A549 (cell line): ENCODE results near the gene FGF18. TPM values are rescaled to one million over a fixed set of nuclear protein-coding genes. Genes with fewer than 3 reads are reported as not detected.

ENCODE experiments used
- ATAC-seq, 2 experiments: fragments of 200-7000 bp in 1 of 2; fragments of >200 bp in 1 of 2; cut with Nextera tagmentation in 1 of 2; cut with Tn5 transposase in 1 of 2; 3 replicates each; pipeline versions ENCODE4 v1.8.0 to v1.9.1; 2018 to 2020; ENCODE audit warnings: mild to moderate bottlenecking in 1 of 2, moderate library complexity in 1 of 2
- CTCF ChIA-PET: fragments of 300-600 bp; sonication (Branson Sonifier 250); formaldehyde crosslinking; extraction: SDS; loops from one replicate; lab custom pipeline; 2021; ENCODE audit warnings: antibody characterized with exemption, inconsistent platforms; lab: Yijun Ruan, JAX
- POLR2A ChIA-PET: fragments of 350-600 bp; formaldehyde crosslinking; extraction: SDS; loops from one replicate; lab custom pipeline; 2021; ENCODE audit warnings: antibody characterized with exemption, inconsistent platforms; lab: Yijun Ruan, JAX
- DNase-seq, 2 experiments: peaks; one replicate each; pipeline versions ENCODE4 v3.0.0 to v3.0.0-alpha.2; 2011 to 2016; ENCODE audit warnings: low read depth in 1 of 2, low spot score in 1 of 2
- FAIRE-seq: peaks from 2 replicates; lab custom pipeline; 2011; peaks lifted over from hg19 to GRCh38; lab: Jason Lieb, UNC
- H3K27ac ChIP-seq, 2 experiments: fragments of >200 bp; sonication (Bioruptor Twin); formaldehyde crosslinking; 3 replicates each; pipeline ENCODE4 v1.5.1; 2016 to 2017
- H3K4me1 ChIP-seq: fragments of >200 bp; sonication (Bioruptor Twin); formaldehyde crosslinking; 3 replicates; pipeline ENCODE4 v1.6.1; 2016
- H3K4me2 ChIP-seq: fragments of >200 bp; sonication (Bioruptor Twin); formaldehyde crosslinking; 3 replicates; pipeline ENCODE4 v1.6.1; 2016
- H3K4me3 ChIP-seq: fragments of >200 bp; sonication (Bioruptor Twin); formaldehyde crosslinking; 3 replicates; pipeline ENCODE4 v1.5.1; 2016
- H3K9me3 ChIP-seq: fragments of >200 bp; sonication (Bioruptor Twin); formaldehyde crosslinking; 3 replicates; pipeline ENCODE4 v1.6.1; 2016
- BHLHE40 ChIP-seq: IDR thresholded peaks from 2 replicates; pipeline ENCODE4 v1.6.1; 2012; ENCODE audit warnings: low read depth, low read length, inconsistent platforms
- CBX2 ChIP-seq: fragments of 200-600 bp; sonication (generic); IDR thresholded peaks from 2 replicates; pipeline ENCODE4 v1.6.1; 2016; ENCODE audit warnings: low read depth, mild to moderate bottlenecking, borderline replicate concordance
- CBX8 ChIP-seq: fragments of 200-600 bp; sonication (generic); IDR thresholded peaks from 2 replicates; pipeline ENCODE4 v1.6.1; 2016
- CEBPB ChIP-seq, 2 experiments: fragments of >200 bp in 1 of 2; sonication (Bioruptor Twin) in 1 of 2; formaldehyde crosslinking in 1 of 2; IDR thresholded peaks; 2 replicates each; pipeline ENCODE4 v1.6.1; 2012 to 2016
- E2F6 ChIP-seq: IDR thresholded peaks from 2 replicates; pipeline ENCODE4 v1.6.1; 2012; ENCODE audit warnings: low read depth, borderline replicate concordance
- EP300 ChIP-seq, 2 experiments: fragments of >200 bp; sonication (Bioruptor Twin); formaldehyde crosslinking; IDR thresholded peaks; 2 replicates in 1 of 2; 3 replicates in 1 of 2; pipeline ENCODE4 v1.6.1; 2016 to 2017
- ESRRA ChIP-seq: fragments of 150-350 bp; IDR thresholded peaks from 2 replicates; pipeline ENCODE4 v1.6.1; 2014; ENCODE audit warnings: mild to moderate bottlenecking, low read length, borderline replicate concordance
- FOSB ChIP-seq: fragments of 250-450 bp; sonication (Bioruptor Pico); IDR thresholded peaks from 2 replicates; pipeline ENCODE4 v1.5.0; 2020; ENCODE audit warnings: mild to moderate bottlenecking, moderate library complexity
- HOXA7 ChIP-seq: fragments of 250-450 bp; sonication (Bioruptor Pico); IDR thresholded peaks from 2 replicates; pipeline ENCODE4 v1.5.0; 2020; ENCODE audit warnings: mild to moderate bottlenecking, moderate library complexity
- HOXB13 ChIP-seq: fragments of 250-450 bp; sonication (Bioruptor Pico); IDR thresholded peaks from 2 replicates; pipeline ENCODE4 v1.5.0; 2020; ENCODE audit warnings: low read depth, mild to moderate bottlenecking, moderate library complexity
- HOXB5 ChIP-seq: fragments of 250-450 bp; sonication (Bioruptor Pico); IDR thresholded peaks from 2 replicates; pipeline ENCODE4 v1.5.0; 2020; ENCODE audit warnings: mild to moderate bottlenecking, moderate library complexity
- JUNB ChIP-seq: fragments of >200 bp; sonication (Bioruptor Twin); formaldehyde crosslinking; IDR thresholded peaks from 2 replicates; pipeline ENCODE4 v1.6.1; 2016
- KDM1A ChIP-seq: fragments of 200-600 bp; sonication (generic); IDR thresholded peaks from 2 replicates; pipeline ENCODE4 v1.6.1; 2016; ENCODE audit warnings: low read depth, mild to moderate bottlenecking
- MAX ChIP-seq: IDR thresholded peaks from 2 replicates; pipeline ENCODE4 v1.6.1; 2012
- NPAS2 ChIP-seq: fragments of 250-450 bp; sonication (Bioruptor Pico); IDR thresholded peaks from 2 replicates; pipeline ENCODE4 v1.8.0; 2022; ENCODE audit warnings: mild to moderate bottlenecking, moderate library complexity, borderline replicate concordance
- NR3C1 ChIP-seq: fragments of >200 bp; sonication (Bioruptor Twin); formaldehyde crosslinking; IDR thresholded peaks from 3 replicates; pipeline ENCODE4 v1.6.1; 2017
- POLR2A ChIP-seq: IDR thresholded peaks from 2 replicates; pipeline ENCODE4 v1.6.1; 2012; ENCODE audit warnings: mild to moderate bottlenecking, low read length
- POLR2AphosphoS2 ChIP-seq: conservative IDR thresholded peaks from 2 replicates; pipeline ENCODE4 v1.6.1; 2012; ENCODE audit warnings: low read length, improper control_type of control experiment, inconsistent platforms
- RARB ChIP-seq: fragments of 250-450 bp; sonication (Bioruptor Pico); IDR thresholded peaks from 2 replicates; pipeline ENCODE4 v1.8.0; 2021; ENCODE audit warnings: mild to moderate bottlenecking, moderate library complexity
- SMC3 ChIP-seq: fragments of >200 bp; sonication (Bioruptor Twin); formaldehyde crosslinking; IDR thresholded peaks from 3 replicates; pipeline ENCODE4 v1.6.1; 2018; ENCODE audit warnings: inconsistent platforms
- SREBF2 ChIP-seq: fragments of 450-650 bp; IDR thresholded peaks from 2 replicates; pipeline ENCODE4 v1.6.1; 2014; ENCODE audit warnings: mild to moderate bottlenecking, moderate library complexity
- TFCP2L1 ChIP-seq: fragments of 250-450 bp; sonication (Bioruptor Pico); IDR thresholded peaks from 2 replicates; pipeline ENCODE4 v1.5.0; 2021; ENCODE audit warnings: mild to moderate bottlenecking
- USF2 ChIP-seq: fragments of 450-650 bp; IDR thresholded peaks from 2 replicates; pipeline ENCODE4 v1.6.1; 2014; ENCODE audit warnings: antibody characterized with exemption
- ZC3H11A ChIP-seq: fragments of 450-650 bp; IDR thresholded peaks from 2 replicates; pipeline ENCODE4 v1.6.1; 2014; ENCODE audit warnings: antibody characterized with exemption, mild to moderate bottlenecking
- ZSCAN20 ChIP-seq: fragments of 250-450 bp; sonication (Bioruptor Pico); IDR thresholded peaks from 2 replicates; pipeline ENCODE4 v1.8.0; 2022; ENCODE audit warnings: mild to moderate bottlenecking, moderate library complexity
- WGBS: methylation state at CpG from one replicate; pipeline ENCODE4 v1.1.6; 2017; ENCODE audit errors: missing lambda C conversion rate; 5-methylcytosine and 5-hydroxymethylcytosine counted together
- polyA plus RNA-seq, 4 experiments: library from polyadenylated mRNA; depleted of rRNA in 3 of 4; stranded (reverse); fragments of >200 nt; fragmentation: RNase III in 1 of 4; extraction: RNeasy Plus Mini Kit Qiagen cat#74134 plus additional on column Dnase treatment in 1 of 4; gene quantifications; 2 replicates in 3 of 4; 3 replicates in 1 of 4; pipeline ENCODE4 v1.2.3, GENCODE V29; 2011 to 2017
- TF ChIP-seq, protein P1 (sequence below): fragments of 250-450 bp; sonication (Bioruptor Pico); IDR thresholded peaks from 2 replicates; pipeline ENCODE4 v1.5.0; 2020; ENCODE audit warnings: low read depth, mild to moderate bottlenecking, moderate library complexity

Gene FGF18
- polyA plus RNA-seq, 2 of the 4 experiments (the other 2 are of a cell fraction), result 0.09 to 0.16 TPM

- Histone ChIP-seq H3K9me3 (no peaks in the 10 kb centered on the region), H3K4me1 (no peaks in the 10 kb centered on the region), H3K4me3 (no peak overlapping the region), H3K27ac (no peak overlapping the region), H3K4me2 (no peak overlapping the region)
- ChIA-PET POLR2A (no interaction called here), CTCF (interaction anchor here (1.1 kb wide), 1 partner anchor 12 kb away, joined by 5 read pairs; the partner anchor contains the start of gene FGF18)
- FAIRE-seq (no peak), ATAC-seq (no peak), DNase-seq (no peak)
- TF ChIP-seq FOSB (CRISPR knock-in tag), result no peak
- TF ChIP-seq JUNB, result no peak
- no peak for TF ChIP-seq HOXB5 (CRISPR knock-in tag)
- no peak for TF ChIP-seq SMC3
- no peak for TF ChIP-seq TFCP2L1 (CRISPR knock-in tag)
- no peak for TF ChIP-seq ESRRA
- no peak for TF ChIP-seq NR3C1
- TF ChIP-seq POLR2A, result no peak
- TF ChIP-seq ZSCAN20, result no peak
- TF ChIP-seq CEBPB (IDR thresholded peaks at IDR 0.05), result no peak
- TF ChIP-seq, protein P1, sequence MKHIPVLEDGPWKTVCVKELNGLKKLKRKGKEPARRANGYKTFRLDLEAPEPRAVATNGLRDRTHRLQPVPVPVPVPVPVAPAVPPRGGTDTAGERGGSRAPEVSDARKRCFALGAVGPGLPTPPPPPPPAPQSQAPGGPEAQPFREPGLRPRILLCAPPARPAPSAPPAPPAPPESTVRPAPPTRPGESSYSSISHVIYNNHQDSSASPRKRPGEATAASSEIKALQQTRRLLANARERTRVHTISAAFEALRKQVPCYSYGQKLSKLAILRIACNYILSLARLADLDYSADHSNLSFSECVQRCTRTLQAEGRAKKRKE (CRISPR knock-in tag), result no peak
- TF ChIP-seq CBX8, result no peak
- TF ChIP-seq MAX, result no peak
- no peak for TF ChIP-seq SREBF2
- TF ChIP-seq HOXA7, result no peak
- WGBS, result 84% methylated on average over 7 of the region's 7 CpGs
These were observed 11.9 kb downstream of the FGF18 start for GRCh38 chr5:171431251-171431777.

- TF ChIP-seq POLR2AphosphoS2, result no peak
- ChIA-PET POLR2A (no interaction called here), CTCF (interaction anchor here (1.1 kb wide), 1 partner anchor 13 kb away, joined by 5 read pairs; the partner anchor contains the start of gene FGF18)
- no peaks in the 10 kb centered on the region for H3K4me1 ChIP-seq
- DNase-seq (no peak), ATAC-seq (no peak), FAIRE-seq (no peak)
- H3K4me2 ChIP-seq, result no peak overlapping the region
- H3K9me3 ChIP-seq, result no peaks in the 10 kb centered on the region
- no peak overlapping the region for H3K4me3 ChIP-seq
- 84% methylated on average over 8 of the region's 8 CpGs for WGBS
- H3K27ac ChIP-seq, result no peak overlapping the region
These were observed 12.6 kb downstream of the FGF18 start for GRCh38 chr5:171432076-171432475.

GRCh38 chr5:171432583-171433351, 13.3 kb downstream of the FGF18 start:
- ChIA-PET POLR2A (no interaction called here), CTCF (interaction anchor here (1.1 kb wide), 1 partner anchor 14 kb away, joined by 5 read pairs; the partner anchor contains the start of gene FGF18)
- Histone ChIP-seq H3K4me1 (no peaks in the 10 kb centered on the region), H3K4me3 (no peak overlapping the region), H3K9me3 (no peaks in the 10 kb centered on the region), H3K4me2 (no peak overlapping the region), H3K27ac (no peak overlapping the region)
- DNase-seq (no peak), ATAC-seq (no peak), FAIRE-seq (no peak)
- WGBS, result 79% methylated on average over 15 of the region's 16 CpGs
- TF ChIP-seq NPAS2 (no peak), BHLHE40 (no peak), SREBF2 (no peak), USF2 (no peak), POLR2A (no peak), RARB (CRISPR knock-in tag) (no peak), KDM1A (no peak), HOXA7 (no peak), E2F6 (no peak), HOXB13 (CRISPR knock-in tag) (no peak), EP300 (IDR thresholded peaks at IDR 0.05) (no peak), ZC3H11A (no peak), NR3C1 (no peak), CBX2 (no peak)
